ENCODE results near the gene PCBP3.

- TF ChIP-seq CTCF (IDR thresholded peaks at IDR 0.05; ENCODE audit: borderline replicate concordance, extremely low read depth, low read length, poor library complexity, severe bottlenecking) (no peak), EZH2 (IDR thresholded peaks at IDR 0.05; ENCODE audit: borderline replicate concordance, low read depth, low read length, severe bottlenecking) (no peak)
Measured at GRCh38 chr21:45875881-45876280, 232.4 kb downstream of the PCBP3 start.
